ENCODE results near the gene ARHGAP30.

GRCh38 chr1:161095230-161095629, 25.5 kb upstream of the ARHGAP30 start:
- TF ChIP-seq POLR2A (IDR thresholded peaks at IDR 0.05) = no peak
- TF ChIP-seq CTCF (IDR thresholded peaks at IDR 0.05) = no peak
- no peak for TF ChIP-seq EP300 (IDR thresholded peaks at IDR 0.05)
- TF ChIP-seq POLR2AphosphoS5 (IDR thresholded peaks at IDR 0.05) = no peak
